GM18519 (cell line): ENCODE measurements around the gene NYAP1.

Experiments used
- ATAC-seq: cut with Tn5 transposase; IDR thresholded peaks from one replicate; pipeline ENCODE4 v1.9.1; 2021; ENCODE audit warnings: mild to moderate bottlenecking, moderate library complexity; ENCODE audit not compliant: unreplicated experiment, low FRiP score

The NYAP1 gene

DNA sequence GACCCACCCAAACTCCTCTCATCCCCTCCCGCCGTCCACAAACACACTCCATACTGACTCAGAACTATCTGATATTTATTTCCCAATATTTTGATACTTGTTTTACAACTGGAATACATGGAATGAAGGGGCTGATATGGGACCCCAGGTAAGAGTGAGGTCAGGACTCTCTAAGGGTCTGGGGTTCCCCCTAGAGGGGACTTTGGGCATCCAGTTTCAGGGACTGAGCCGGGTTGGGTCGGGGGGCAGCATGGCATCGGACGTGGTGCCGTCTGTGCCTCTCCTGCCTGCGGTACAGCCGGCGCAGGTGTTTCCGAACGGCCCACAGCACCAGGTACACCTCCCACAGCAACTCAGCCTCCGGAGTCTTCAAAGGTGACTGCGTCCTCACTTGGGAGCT is 27.2 kb upstream of the NYAP1 start:
- ATAC-seq = no peak

DNA sequence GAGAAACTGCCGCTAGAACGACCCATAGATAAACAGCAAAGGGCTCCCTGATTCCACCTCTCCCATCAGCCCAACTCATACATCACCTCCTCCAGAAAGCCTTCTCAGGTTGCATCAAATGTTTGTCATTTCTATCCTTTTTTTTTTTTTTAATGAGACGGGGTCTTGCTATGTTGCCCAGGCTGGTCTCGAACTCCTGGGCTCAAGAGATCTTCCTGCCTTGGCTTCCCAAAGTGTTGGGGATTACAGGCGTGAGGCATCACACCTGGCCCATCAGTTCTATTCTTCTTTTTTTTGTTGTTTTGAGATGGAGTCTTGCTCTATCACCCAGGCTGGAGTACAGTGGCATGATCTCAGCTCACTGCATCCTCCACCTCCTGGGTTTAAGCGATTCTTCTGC is 26.7 kb upstream of the NYAP1 start:
- ATAC-seq = no peak

DNA sequence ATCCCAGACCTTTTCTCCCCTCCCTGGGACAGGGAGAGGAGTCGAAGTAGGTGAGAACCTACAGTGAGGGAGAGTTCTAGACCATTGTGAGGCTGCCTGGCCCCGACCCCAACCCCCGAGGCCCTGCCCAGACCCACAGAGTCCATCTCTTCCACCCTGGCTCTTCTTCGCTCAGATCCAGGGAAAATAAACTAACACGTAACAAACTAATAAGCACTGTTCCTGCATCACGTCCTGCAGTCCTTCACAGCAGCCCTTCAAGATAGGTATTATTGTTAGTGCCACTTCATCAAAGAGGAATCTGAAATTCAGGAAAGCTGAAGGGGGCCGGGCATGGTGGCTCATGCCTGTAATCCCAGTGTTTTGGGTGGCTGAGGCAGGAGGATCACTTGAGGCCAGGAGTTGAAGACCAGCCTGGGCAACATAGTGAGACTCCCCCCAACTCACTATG is 19.5 kb upstream of the NYAP1 start, which contains the start of gene SPACDR:
TSS of gene SPACDR (minus strand) at position 51 of the 451 bp plus-strand sequence. CDS start 235 bp downstream, outside the sequence.
- no peak for ATAC-seq

DNA sequence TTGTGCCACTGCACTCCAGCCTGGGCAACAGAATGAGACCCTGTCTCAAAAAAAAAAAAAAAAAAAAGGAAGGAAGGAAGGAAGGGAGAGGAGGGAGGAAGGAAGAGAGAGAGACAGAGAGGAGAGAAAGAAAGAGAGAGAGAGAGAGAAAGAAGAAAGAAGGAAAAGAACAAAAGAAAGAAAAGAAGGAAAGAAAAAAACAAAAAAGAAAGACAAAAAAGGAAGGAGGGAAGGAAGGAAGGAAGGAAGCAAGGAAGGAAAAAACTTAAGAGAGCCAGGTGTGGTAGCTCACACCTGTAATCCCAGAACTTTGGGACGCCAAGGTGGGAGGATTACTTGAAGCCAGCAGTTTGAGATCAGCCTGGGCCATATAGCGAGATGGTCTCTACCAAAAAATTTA is 18.9 kb upstream of the NYAP1 start:
- ATAC-seq = no peak

DNA sequence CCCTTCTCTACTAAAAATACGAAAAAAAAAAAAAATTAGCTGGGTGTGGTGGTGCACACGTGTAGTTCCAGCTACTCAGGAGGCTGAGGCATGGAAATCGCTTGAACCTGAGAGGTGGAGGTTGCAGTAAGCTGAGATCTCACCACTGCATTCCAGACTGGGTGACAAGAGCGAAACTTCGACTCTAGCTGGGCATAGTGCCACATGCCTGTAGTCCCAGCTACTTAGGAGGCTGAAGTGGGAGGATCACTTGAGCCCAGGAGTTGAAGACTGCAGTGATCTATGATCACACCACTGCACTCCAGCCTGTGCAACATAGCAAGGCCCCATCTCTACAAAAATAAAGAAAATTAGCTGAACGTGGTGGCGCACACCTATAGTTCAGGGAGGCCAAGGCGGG is 18.4 kb upstream of the NYAP1 start:
- ATAC-seq = no peak

DNA sequence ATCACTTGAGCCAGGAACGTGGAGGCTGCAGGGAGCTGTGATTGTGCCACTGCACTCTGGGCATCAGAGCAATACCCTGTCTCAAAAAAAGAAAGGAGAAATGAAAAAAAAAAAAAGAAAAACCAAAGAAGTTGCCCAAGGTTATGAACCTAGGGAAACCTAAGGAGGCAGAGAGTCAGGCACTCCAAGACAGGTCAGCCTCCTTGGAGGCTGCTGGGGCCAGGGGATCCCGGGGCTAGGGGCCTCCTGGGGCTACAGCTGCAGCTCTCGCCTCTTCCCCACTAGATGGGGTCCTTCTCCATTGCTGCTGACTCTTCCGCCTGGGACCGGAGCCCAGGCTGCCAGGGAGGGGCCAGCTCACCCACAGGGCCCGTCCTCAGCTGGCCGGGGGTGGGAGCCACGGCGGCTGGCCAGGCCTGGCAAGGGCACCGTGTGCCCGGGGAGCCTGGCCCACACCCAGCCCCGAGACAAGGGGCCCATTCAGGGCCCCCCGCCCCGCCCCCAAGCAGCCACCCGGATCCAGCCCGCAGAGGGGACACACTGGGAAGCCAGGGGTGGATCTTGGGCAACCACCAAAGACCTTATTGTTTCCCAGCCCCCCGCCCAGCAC is 17.9 kb upstream of the NYAP1 start:
- no peak for ATAC-seq

DNA sequence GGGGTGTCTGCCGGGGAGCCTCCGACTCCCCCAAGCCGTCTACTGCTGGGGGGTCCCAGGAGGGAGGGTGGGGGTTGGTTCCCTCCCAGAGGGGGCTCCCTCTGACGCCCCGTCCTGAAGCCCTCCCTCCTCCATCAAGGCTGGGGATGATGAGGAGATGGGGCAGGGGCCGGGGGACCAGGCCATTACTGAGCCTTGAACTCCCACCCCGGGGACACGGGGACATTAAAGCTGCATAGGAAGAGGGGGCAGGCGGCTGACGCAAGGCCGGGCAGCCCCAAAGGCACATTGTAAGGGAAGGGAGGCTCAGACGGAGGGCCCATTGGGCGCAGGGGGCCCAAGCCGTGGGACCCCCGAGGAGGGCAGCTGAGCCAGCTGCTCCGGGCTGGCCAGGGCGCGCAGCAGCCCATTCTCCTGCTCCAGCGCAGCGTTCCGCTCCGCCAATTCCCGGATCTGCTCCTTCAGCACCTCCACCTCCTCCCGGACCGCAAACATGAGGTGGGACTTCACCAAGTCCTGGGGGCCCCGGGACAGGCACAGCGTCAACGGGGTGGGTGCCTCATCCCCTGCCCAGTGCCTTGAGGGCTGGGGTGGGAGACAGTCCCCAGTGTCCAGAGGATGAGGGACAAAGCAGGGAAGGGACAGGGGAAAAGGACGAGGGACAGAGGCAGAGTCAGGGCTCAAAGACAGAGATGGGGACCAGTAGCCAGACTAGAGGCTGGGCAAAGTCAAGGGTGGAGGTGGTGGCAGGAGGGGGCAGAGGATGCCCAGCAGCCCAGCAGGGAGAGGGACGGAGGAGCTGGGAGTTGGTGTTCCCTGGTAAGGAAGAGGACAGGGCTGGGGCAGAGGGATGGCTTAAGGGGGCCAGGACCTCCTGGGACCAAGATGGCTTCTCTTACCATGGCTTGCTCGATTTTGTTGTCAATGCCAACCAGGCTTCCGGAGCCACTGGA is 16.8 kb upstream of the NYAP1 start:
- no peak for ATAC-seq

DNA sequence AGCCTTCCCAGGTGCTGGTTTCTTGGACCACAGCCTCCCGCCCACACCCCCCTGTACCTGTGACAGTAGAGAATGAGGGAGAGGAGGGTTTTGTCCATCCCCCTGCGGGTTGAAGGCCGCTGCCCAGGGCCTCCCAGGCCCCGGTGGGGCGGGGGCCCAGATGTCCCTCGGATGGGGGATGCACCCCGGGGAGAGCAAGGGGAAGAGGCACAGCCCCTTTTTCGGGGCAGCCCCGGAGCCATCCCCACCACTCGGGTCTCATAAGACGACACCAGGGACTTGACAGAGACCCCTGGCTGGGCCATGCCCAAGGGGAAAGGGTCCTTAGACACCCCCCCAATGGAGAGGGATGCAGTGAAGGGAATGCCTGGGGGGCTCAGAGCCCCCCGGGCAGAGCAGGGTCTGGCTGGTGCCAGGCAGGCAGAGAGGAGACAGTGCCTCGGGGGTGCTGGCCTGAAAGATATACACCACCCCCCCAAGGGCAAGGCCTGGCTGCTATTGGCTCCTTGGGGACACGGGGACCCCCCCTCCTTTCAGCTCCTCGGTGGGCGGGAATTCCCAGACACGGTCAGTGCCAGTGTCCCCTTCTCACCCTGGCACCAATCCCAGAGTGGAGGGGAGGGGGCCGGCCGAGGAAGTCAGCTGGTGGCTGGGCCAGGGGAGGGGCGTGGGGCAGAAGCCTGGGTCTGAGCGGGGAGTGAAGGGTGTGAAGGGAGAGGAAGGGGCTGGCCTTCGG is 15.9 kb upstream of the NYAP1 start:
- no peak for ATAC-seq

DNA sequence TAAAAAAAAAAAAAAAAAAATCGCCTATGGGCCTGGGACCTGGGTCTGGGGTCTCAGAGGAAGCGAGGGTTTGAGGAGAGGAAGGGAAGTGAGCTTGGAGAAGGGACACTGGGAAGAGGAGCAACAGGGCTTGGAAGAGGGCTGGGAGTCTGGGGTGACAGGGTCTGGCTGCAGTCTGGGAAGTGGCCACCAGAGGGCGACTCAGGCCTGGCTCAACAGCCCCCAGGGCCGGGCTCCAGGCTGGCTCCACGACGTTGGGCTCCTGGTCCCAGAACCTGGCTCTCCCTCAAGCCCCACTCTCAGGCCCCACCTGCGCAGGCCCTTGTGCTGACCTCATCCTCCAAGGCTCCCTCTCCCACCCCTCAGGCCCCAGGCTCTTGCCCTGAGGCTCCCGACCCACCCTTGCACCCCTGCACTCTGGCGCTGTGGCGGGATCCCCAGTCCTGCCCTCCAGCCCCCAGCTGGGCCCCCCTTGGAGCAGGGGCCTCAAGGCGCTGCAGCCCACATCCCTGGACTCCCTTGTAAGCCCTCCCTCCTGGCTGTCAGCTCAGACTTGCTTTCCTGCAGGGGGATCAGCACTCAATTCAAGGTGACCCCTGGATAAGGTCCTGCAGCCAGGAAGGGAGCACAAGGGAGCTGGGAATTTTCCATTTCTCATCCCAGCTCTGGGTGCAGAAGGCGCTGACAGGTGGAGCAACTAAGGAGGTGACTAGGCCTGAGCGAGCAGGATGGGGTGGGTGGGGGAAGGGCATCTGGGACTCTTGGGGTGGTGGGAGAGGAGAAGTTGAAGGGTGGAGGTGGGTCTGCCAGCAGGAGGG is 14.3 kb upstream of the NYAP1 start:
- ATAC-seq = no peak

DNA sequence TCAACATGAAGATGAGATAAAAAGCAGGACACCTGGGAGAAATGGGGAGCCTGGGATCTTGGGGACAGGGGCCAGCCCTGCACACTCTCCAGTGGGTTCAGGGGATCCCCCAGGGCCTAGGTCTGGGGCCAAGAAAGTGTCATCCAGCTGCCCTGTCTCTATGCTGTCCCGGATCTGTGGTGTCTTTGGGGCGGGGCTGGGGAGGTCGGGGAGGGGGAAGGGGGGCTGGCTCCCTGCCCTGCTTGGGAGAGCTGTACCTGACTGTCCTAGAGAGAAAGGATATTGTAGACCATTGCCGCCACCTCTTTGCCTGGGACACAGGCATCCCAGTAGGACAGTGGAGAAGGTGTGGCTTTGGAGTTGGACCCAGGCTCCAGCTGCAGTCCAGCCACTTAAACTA is 12.7 kb upstream of the NYAP1 start:
- no peak for ATAC-seq

DNA sequence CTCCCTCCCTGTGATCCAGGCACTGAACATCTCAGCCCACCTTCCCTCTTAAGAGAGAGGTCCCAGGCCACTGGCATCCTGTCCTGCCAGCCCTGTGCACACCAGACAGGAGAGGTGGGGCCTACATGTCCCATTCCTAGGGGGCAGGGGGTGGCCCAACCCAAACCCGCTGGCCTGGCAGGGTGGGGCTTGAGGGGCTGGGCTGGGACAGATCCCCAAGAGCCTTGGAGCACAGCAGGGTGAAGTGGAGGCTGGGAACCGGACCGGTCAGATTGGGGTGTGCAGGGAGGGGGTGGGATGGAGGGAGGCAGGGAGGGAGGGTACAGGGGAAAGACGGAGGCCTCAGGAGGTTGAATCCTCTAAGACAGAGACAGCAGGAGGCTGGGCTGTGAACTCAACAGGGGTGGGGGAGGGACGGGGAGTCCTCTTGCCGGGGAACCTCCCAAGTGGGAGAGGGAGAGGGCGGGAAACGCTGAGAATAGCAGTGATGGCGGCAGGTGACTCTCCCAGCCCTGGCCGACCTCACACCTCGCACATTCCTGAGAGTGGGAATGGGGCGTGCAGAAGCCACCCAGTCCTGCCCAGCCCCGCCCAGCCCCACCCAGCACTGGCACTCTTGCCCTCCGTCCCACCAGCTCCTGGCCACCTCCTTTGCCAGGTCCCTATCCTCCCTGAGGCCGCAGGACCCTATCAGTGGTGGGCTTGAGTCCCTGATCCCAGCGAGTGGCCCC is 11.4 kb upstream of the NYAP1 start:
- no peak for ATAC-seq

DNA sequence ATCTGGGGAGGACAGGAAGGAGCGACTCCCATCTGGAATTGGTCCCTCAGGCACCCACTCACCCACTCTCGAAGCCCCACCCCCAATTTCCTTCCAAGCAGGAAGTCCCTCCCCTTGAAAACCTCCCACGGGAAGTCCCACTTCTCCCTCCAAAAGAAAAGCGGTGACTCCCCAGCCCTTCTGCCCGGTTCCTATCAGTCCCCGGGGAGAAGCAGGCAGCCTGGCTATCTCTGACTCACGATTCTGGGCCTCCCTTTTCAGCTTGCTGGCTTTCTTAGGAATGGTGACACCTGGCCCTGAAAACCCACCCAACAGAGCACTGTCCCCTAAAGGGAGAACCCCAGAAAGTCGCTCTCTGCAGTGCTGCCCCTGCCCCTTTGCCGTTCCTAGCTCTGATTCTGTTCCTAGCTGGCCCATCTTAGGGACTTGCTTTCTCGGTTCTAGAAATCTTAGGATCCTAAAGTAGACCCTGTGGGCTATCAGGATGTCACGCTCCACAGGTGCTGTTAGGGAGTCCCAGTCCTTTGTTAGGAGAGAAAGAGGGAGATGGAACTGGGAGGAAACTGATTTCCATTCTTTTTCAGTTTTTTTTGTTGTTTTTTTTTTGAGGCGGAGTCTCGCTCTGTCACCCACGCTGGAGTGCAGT is 10.8 kb upstream of the NYAP1 start:
- ATAC-seq = no peak

DNA sequence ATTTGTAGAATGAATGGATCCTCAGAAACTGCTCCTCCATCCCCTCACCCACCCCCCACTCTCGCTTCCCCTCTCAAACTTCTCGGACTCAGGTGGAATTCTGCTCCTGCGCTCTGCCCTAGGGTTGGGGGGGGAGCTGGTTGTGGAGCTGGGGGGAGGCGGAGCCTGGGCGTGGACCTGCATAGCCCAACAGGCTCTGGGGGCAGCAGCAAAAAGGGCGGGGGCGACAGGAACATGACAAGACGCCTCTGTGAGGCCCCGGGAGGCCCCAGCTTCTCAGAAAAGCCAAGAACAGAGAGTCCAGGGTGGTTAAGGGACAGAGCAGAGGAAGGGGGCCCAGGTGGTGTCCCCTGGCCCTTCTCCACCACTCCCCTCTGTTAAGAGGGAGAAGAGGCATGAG is 8.2 kb upstream of the NYAP1 start:
- ATAC-seq = no peak

DNA sequence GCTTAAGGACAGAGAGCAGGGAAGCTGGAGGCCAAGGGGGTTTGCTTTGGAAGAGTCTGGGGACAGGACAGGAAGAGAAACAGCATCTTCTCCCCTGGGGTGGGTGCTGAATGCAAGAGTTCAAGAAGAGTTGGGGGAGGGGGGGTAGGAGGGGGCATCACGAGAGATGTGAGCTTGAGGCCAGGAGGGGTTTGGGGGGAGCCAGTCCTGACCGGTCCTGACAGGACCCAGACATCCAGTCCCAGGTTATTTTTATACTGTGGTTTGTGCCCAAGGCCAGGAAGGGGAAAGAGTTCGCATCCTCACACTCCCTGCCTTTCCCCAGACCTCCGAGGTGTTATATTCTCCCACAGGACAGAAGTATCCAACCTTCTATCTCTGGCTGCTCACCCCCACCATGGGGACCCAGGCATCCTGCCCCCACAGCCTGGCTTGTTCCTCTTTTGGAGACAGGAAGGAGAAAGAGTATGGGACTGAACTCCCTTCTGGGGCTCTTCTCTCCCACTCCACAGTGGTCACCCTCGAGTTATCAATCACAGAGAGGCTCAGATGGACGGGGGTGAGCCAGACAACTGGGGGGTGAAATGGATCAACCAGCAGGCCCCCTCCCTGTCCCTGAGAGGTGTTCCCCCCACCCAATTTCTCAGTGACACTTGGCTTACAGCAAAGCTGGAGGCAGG is 7.5 kb upstream of the NYAP1 start:
- no peak for ATAC-seq

DNA sequence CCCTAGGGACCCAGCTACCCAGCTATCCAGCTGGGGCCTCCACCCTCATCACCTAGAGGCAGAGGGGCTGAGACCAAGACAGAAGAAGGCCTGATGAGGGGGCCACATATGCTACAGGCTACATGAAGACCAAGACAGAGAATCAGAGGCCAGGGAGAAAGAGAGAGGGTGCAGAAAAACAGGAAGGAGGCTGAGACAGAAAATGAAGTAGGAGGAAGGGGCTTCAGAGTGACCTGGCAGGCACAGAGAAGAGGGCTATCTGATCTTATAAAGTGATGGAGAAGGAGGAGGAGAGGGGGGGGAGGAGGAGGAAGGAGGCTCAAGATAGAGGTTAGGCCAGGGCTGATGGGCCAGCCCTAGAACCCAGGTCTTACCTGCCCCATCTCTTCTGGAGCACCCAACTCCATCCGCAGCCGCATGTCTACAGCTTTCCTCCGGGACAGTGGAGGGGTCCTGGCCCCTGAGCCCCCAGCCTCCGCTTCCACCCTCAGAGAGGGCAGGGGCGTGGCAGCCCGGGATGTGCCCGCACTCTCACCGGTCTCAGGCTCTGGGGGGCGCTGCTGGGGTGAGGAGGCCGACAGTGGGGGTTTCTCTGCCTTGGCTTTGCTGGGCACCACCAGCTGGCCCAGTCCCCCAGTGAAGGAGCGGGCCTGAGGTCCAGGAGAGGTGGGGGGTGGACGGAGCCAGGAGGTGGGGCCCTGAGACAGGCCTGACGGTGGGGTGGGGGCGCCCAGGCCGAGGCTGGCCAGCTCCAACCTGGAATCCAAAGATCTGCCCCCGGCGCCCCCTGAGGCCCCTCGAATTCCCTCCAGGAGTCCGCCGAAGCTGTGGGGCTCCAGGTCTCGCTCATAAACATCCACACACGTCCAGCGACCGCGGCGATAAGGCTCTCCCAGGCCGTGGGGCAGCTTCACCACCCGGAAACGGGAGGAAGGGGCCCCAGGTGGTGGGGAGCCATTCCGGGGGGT is 6.5 kb upstream of the NYAP1 start:
- ATAC-seq = no peak

DNA sequence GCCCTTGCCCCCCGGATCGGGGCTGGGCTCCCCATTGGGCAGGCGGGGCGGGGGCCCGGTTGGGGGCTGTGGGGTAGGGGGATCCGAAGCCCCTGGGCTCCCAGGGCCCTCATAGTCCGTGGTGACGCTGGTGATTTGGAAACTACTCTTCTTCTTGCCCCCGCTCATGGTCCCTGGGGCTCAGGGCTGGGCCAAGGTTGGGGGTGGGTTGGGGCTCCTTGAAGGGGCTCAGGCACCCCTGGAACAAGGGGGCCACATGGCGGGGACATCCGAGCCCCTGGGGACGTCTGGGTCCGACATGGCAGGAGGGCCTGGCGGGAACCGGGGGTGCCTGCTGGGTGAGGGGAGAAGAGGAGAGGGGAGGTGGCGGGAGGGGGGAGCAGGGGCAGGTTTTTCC is 5.9 kb upstream of the NYAP1 start:
- no peak for ATAC-seq

DNA sequence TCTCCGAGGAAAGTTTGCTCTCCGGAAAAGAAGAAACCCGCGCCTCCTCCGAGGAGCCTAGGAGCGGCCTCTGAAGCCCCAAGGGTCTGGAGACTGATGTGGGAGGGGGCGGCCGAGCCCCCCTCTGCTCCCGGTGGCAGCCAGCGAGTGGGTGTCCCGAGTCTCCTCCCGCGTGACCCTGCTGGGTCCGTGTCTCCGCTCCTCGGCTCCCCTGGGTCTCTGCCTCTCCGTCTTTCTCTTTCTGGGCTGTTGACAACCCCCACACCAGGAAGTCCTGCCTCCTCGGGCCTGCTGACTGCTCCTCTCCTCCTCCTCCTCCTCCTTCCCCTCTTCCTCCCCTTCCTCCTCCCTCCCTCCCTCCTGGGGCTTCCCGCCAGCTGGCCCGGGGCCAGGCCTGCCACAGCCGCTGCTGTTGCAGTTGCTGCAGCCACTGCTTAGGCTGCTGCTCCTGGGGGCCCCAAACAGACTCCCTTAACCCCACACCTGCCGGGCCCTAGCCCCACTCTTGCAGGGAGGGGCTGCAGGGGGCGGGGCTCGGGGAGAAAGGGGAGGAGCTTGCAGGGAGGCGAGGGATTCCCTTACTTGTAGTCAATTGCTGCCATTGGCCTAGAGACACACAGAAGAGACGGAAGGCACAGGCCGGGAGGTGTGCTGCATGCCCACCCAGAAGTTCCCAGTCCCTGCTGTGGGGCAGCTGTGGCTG is 4.6 kb upstream of the NYAP1 start, which contains the start of gene TSC22D4:
TSS of gene TSC22D4 (minus strand) at position 257 of the 703 bp plus-strand sequence. CDS start 1,176 bp downstream, outside the sequence.
- no peak for ATAC-seq
